Upper lobe of left lung (tissue), 6 donors: Measurements from ENCODE around the gene RRP1. TPM values are rescaled to one million over a fixed set of nuclear protein-coding genes. Genes with fewer than 3 reads are reported as not detected.

Source experiments
- ATAC-seq, 2 donors: fragments of 200-7000 bp; cut with Tn5 transposase; one replicate each; pipeline ENCODE4 v1.9.1; 2022; ENCODE audit warnings: mild to moderate bottlenecking in 2 of 2, moderate library complexity in 2 of 2; ENCODE audit not compliant: low FRiP score in 2 of 2
- DNase-seq, 2 donors: peaks; one replicate each; pipeline ENCODE4 v3.0.0-alpha.2; 2019 to 2020
- H3K27ac ChIP-seq, 4 donors: fragments of 200-600 bp; sonication (generic); one replicate each; pipeline ENCODE4 v1.5.1; 2016 to 2019
- H3K27me3 ChIP-seq, 4 donors: fragments of 200-600 bp; sonication (generic); one replicate each; pipeline ENCODE4 v1.5.1; 2017 to 2019
- H3K36me3 ChIP-seq, 4 donors: fragments of 200-600 bp; sonication (generic); one replicate each; pipeline ENCODE4 v1.5.1; 2016 to 2019
- H3K4me1 ChIP-seq, 4 donors: fragments of 200-600 bp; sonication (generic); one replicate each; pipeline ENCODE4 v1.5.1; 2018 to 2019
- H3K4me3 ChIP-seq, 4 donors: fragments of 200-600 bp; sonication (generic); one replicate each; pipeline ENCODE4 v1.5.1; 2017 to 2019; ENCODE audit warnings: mild to moderate bottlenecking in 2 of 4, moderate library complexity in 1 of 4
- H3K9me3 ChIP-seq, 4 donors: fragments of 200-600 bp; sonication (generic); one replicate each; pipeline ENCODE4 v1.5.1; 2018 to 2019
- CTCF ChIP-seq, 6 experiments: fragments of 450-650 bp in 4 of 6; fragments of 200-600 bp in 2 of 6; sonication (generic) in 2 of 6; IDR thresholded peaks; one replicate each; pipeline ENCODE4 v1.5.1; 2016 to 2019; ENCODE audit warnings: antibody characterized with exemption in 6 of 6
- EP300 ChIP-seq, 4 donors: sonication (generic); formaldehyde crosslinking; IDR thresholded peaks; one replicate each; pipeline ENCODE4 v1.5.1; 2017; ENCODE audit warnings: antibody characterized with exemption in 4 of 4, control low read depth in 2 of 4
- POLR2A ChIP-seq, 4 donors: fragments of 450-650 bp; IDR thresholded peaks; one replicate each; pipeline ENCODE4 v1.5.1; 2016 to 2017; ENCODE audit warnings: antibody characterized with exemption in 4 of 4, mild to moderate bottlenecking in 2 of 4
- POLR2AphosphoS5 ChIP-seq, 2 donors: sonication (generic); formaldehyde crosslinking; IDR thresholded peaks; one replicate each; pipeline ENCODE4 v1.5.1; 2017; ENCODE audit warnings: antibody characterized with exemption in 2 of 2
- WGBS, 2 donors: methylation state at CpG; one replicate each; pipeline ENCODE4 v1.1.5; 2017 to 2018; 5-methylcytosine and 5-hydroxymethylcytosine counted together
- total RNA-seq, 6 donors: library from RNA; depleted of rRNA in 4 of 6; stranded (reverse); fragments of >200 nt in 4 of 6; gene quantifications; one replicate each; pipeline versions ENCODE4 v1.1.0 to v1.2.1, GENCODE V29; 2016 to 2021
- donor health status: DM: no; HTN: no; CAD: no; lungs with moderate emphysema.
- donor health status: DM: no; HTN: yes; CAD: no; lungs with severe emphysema.

RRP1 gene
- total RNA-seq, 6 donors from 2014 or later: 12.0 to 25.1 (median 20.9) TPM

DNA sequence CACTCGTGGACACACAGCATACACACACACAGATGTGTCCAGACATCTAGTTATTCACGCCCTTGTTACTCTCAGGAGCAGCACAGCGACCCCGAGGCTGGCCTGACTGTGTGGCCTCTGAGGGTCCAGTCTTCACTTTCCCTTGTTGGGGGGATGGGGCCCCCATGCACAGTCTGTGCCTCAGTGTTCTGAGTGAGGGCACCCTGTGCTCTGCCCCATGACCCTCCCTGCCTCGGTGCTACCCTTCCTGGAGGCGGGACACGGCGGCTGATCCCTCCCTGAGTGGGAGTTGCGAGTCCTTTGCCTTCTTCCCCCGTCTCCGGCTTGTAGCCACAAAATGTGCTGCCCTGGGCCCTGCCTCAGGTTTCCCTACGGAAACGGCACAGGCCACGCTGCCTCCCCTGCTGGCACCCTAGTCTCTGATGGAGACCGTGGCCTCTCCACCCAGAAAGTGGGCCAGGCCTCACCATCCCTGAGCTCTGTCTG, 21.8 kb upstream of the RRP1 start:
- peak; percentile 1 to 3 for ATAC-seq

GRCh38 chr21:43767984-43768867, 21.2 kb upstream of the RRP1 start:
- WGBS, 2 donors: 47 to 61% methylated on average over 29 to 31 of the region's 34 CpGs
- Histone ChIP-seq H3K4me3 (peak overlapping the region in 1 of 4 donors; percentile 10), H3K27me3 (no peaks in the 10 kb centered on the region), H3K36me3 (peaks cover 0 to 10% (median 8%) of the 10 kb centered on the region in 4 donors), H3K27ac (peak overlapping the region in 3 of 4 donors; percentile 66 to 84 (median 81)), H3K9me3 (no peaks in the 10 kb centered on the region), H3K4me1 (peaks cover 0 to 26% (median 7%) of the 10 kb centered on the region in 4 donors)
- TF ChIP-seq POLR2A (IDR thresholded peaks at IDR 0.05) (peak in 2 of 4 donors; percentile 19 to 53), CTCF (IDR thresholded peaks at IDR 0.05) (no peak), POLR2AphosphoS5 (IDR thresholded peaks at IDR 0.05) (peak in 1 of 2 donors; percentile 63), EP300 (IDR thresholded peaks at IDR 0.05) (peak in 1 of 4 donors; percentile 79)
- DNase-seq (peak; percentile 84 to 87), ATAC-seq (peak; percentile 83 to 89)

More for the DNA sequence above, 21.8 kb upstream of the RRP1 start:
- peaks cover 0 to 10% (median 5%) of the 10 kb centered on the region in 4 donors for H3K36me3 ChIP-seq
- no peaks in the 10 kb centered on the region for H3K27me3 ChIP-seq
- H3K9me3 ChIP-seq: no peaks in the 10 kb centered on the region
- peaks cover 0 to 19% (median 7%) of the 10 kb centered on the region in 4 donors for H3K4me1 ChIP-seq
- WGBS, 2 donors: 72 to 79% methylated on average over 8 to 15 of the region's 15 CpGs
- no peak overlapping the region for H3K4me3 ChIP-seq
- peak overlapping the region in 3 of 4 donors; percentile 66 to 84 (median 81) for H3K27ac ChIP-seq
- no peak for DNase-seq
- no peak for TF ChIP-seq EP300 (IDR thresholded peaks at IDR 0.05)
- TF ChIP-seq CTCF (IDR thresholded peaks at IDR 0.05): no peak
- TF ChIP-seq POLR2A (IDR thresholded peaks at IDR 0.05): no peak
- TF ChIP-seq POLR2AphosphoS5 (IDR thresholded peaks at IDR 0.05): no peak

DNA sequence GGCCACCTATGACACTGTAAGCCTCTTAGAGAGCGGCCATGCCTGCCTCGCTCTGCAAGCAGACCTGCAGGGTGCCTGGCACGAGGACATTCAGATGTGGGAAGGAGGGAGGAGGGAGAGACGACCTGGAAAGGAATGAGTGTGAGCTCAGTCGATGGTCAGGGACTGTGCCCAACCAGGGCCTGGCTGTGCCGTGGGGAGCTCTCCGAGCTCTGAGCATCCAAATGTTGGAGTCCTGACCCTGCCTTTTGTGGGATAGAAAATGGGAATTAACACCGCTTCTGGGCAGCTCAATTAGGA, 20.6 kb upstream of the RRP1 start:
- Histone ChIP-seq H3K27me3 (no peaks in the 10 kb centered on the region), H3K36me3 (peaks cover 0 to 16% (median 13%) of the 10 kb centered on the region in 4 donors), H3K4me3 (no peak overlapping the region), H3K9me3 (no peaks in the 10 kb centered on the region), H3K27ac (peak overlapping the region in 3 of 4 donors; percentile 66 to 84 (median 81)), H3K4me1 (peaks cover 0 to 28% (median 7%) of the 10 kb centered on the region in 4 donors)
- ATAC-seq (peak in 1 of 2 donors; percentile 2), DNase-seq (no peak)
- no peak for TF ChIP-seq POLR2A (IDR thresholded peaks at IDR 0.05)
- no peak for TF ChIP-seq CTCF (IDR thresholded peaks at IDR 0.05)
- no peak for TF ChIP-seq EP300 (IDR thresholded peaks at IDR 0.05)
- no peak for TF ChIP-seq POLR2AphosphoS5 (IDR thresholded peaks at IDR 0.05)
- 62 to 74% methylated on average over 8 of the region's 8 CpGs for WGBS, 2 donors

- peak in 1 of 2 donors; percentile 43 for DNase-seq
- 92 to 93% methylated on average over 11 of the region's 11 CpGs for WGBS, 2 donors
- no peak overlapping the region for H3K4me3 ChIP-seq
Observed at GRCh38 chr21:43769325-43769958, 19.9 kb upstream of the RRP1 start.

More at GRCh38 chr21:43769325-43769958, 19.9 kb upstream of the RRP1 start:
- ATAC-seq: no peak
- Histone ChIP-seq H3K36me3 (peaks cover 4 to 22% (median 18%) of the 10 kb centered on the region in 4 donors), H3K27ac (peak overlapping the region in 1 of 4 donors; percentile 81), H3K4me1 (peaks cover 0 to 34% (median 10%) of the 10 kb centered on the region in 4 donors), H3K27me3 (no peaks in the 10 kb centered on the region), H3K9me3 (no peaks in the 10 kb centered on the region)
- TF ChIP-seq EP300 (IDR thresholded peaks at IDR 0.05): no peak
- TF ChIP-seq CTCF (IDR thresholded peaks at IDR 0.05): no peak
- TF ChIP-seq POLR2AphosphoS5 (IDR thresholded peaks at IDR 0.05): no peak
- no peak for TF ChIP-seq POLR2A (IDR thresholded peaks at IDR 0.05)
